SK-N-MC (cell line): ENCODE data around the gene LRATD1.
"Not testable (repeated sequence)": the region's sequence is repeated elsewhere in the genome, so short reads cannot be mapped to it uniquely, and the experiment has no call there.

ENCODE experiments used
- DNase-seq: peaks from one replicate; pipeline ENCODE4 v3.0.0-alpha.2; 2011; ENCODE audit warnings: low read depth, low spot score
- H3K27ac ChIP-seq: fragments of 200-600 bp; sonication (generic); 2 replicates; pipeline ENCODE4 v1.5.1; 2016; ENCODE audit warnings: mixed run types
- H3K36me3 ChIP-seq: fragments of 200-600 bp; sonication (generic); 2 replicates; pipeline ENCODE4 v1.6.1; 2017; ENCODE audit warnings: antibody characterized with exemption, low read length, mixed read lengths; ENCODE audit not compliant: insufficient read depth
- H3K4me3 ChIP-seq: fragments of 200-600 bp; sonication (generic); 2 replicates; pipeline ENCODE4 v1.5.1; 2016
- H3K9ac ChIP-seq: fragments of 200-600 bp; sonication (generic); 2 replicates; pipeline ENCODE4 v1.8.0; 2017; ENCODE audit warnings: mixed run types, mixed read lengths; ENCODE audit not compliant: insufficient read length
- H3K9me3 ChIP-seq: fragments of 200-600 bp; sonication (generic); 2 replicates; pipeline ENCODE4 v1.6.1; 2017; ENCODE audit warnings: low read depth, mild to moderate bottlenecking, antibody characterized with exemption, low read length, moderate library complexity, mixed read lengths
- EZH2 ChIP-seq: fragments of 200-600 bp; sonication (generic); IDR thresholded peaks from one replicate; pipeline ENCODE4 v1.6.1; 2017; ENCODE audit warnings: antibody characterized with exemption
- FOXP2 ChIP-seq: optimal IDR thresholded peaks from 2 replicates; pipeline ENCODE3; 2011; ENCODE audit warnings: mild to moderate bottlenecking, moderate library complexity; ENCODE audit not compliant: insufficient read depth; ENCODE audit errors: extremely low read length, control extremely low read depth
- POLR2AphosphoS5 ChIP-seq: IDR thresholded peaks from 2 replicates; pipeline ENCODE4 v1.6.1; 2012; ENCODE audit warnings: mild to moderate bottlenecking, low read depth, low read length, borderline replicate concordance

Gene LRATD1

DNA sequence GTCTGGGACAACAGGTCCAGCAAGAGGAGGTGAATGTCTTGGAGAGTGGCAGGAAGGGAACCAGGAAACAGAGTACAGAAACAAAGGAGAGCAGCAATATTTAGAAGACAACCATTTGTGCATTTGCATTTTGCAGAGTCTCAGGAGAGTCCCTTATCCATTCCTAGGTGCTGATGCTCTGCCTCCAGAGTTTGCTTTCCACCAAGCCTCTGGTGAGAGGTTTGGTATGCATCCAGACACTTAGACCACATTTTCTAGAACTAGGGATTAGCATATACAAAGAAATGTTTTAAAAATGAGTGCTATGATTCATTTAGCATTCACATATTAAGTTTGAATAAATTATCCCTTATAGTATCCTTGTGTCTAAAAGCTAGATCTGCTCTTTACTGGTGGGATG lies 18.5 kb upstream of the LRATD1 start:
- no peak for DNase-seq
- Histone ChIP-seq H3K36me3 (no peaks in the 10 kb centered on the region), H3K27ac (no peak overlapping the region), H3K9me3 (no peaks in the 10 kb centered on the region), H3K9ac (no peak overlapping the region), H3K4me3 (no peak overlapping the region)
- TF ChIP-seq EZH2 (no peak), POLR2AphosphoS5 (no peak), FOXP2 (no peak)

DNA sequence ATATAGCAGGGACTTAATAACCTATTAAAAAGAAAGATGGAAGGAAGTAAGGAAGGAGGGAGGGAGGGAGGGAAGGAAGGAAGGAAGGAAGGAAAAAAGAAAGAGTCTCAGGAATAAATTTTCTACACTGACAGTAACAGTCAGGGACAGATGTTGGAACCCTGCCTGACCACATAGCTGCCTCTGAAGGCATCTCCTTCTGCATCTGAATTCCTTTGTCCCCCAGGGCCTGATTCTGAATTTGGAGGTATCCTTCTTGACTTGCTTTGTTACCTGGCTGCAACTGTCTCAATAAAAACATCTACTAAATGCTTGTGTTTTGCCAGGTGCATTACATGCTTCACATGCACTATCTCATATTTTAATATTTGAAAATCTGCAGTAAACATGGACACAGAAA lies 17.4 kb upstream of the LRATD1 start:
- no peaks in the 10 kb centered on the region for H3K9me3 ChIP-seq
- no peak overlapping the region for H3K9ac ChIP-seq
- H3K36me3 ChIP-seq: no peaks in the 10 kb centered on the region
- no peak for DNase-seq
- no peak overlapping the region for H3K27ac ChIP-seq
- TF ChIP-seq EZH2 (no peak), FOXP2 (no peak), POLR2AphosphoS5 (no peak)
- no peak overlapping the region for H3K4me3 ChIP-seq

GRCh38 chr2:14615760-14616159 lies 16.8 kb upstream of the LRATD1 start:
- H3K36me3 ChIP-seq: no peaks in the 10 kb centered on the region
- no peak for DNase-seq
- no peak for TF ChIP-seq POLR2AphosphoS5
- TF ChIP-seq EZH2: no peak
- TF ChIP-seq FOXP2: no peak
- H3K9ac ChIP-seq: no peak overlapping the region
- no peaks in the 10 kb centered on the region for H3K9me3 ChIP-seq
- no peak overlapping the region for H3K27ac ChIP-seq
- no peak overlapping the region for H3K4me3 ChIP-seq

- H3K27ac ChIP-seq: no peak overlapping the region
- no peak overlapping the region for H3K9ac ChIP-seq
- no peak overlapping the region for H3K4me3 ChIP-seq
- TF ChIP-seq EZH2 (no peak), POLR2AphosphoS5 (no peak), FOXP2 (no peak)
- DNase-seq: no peak
- no peaks in the 10 kb centered on the region for H3K36me3 ChIP-seq
- no peaks in the 10 kb centered on the region for H3K9me3 ChIP-seq
These were observed 16.2 kb upstream of the LRATD1 start for GRCh38 chr2:14616342-14616741.

DNA sequence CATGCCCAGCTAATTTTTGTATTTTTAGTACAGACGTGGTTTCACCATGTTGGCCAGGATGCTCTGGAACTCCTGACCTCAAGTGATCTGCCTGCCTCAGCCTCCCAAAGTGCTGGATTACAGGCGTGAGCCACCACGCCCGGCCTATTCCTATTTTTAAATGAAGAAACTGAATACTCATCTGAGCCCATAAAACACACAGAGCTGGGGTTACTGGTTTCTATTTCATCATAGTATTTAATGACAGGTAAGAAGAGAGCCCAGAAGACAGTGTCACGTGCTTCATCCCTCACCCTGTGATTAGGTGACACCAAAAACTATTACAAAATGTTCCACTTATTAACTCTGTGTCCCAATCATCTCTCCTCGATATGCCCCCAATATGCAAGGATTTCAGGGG lies 15.6 kb upstream of the LRATD1 start:
- Histone ChIP-seq H3K9ac (no peak overlapping the region), H3K27ac (no peak overlapping the region), H3K4me3 (no peak overlapping the region), H3K9me3 (no peaks in the 10 kb centered on the region), H3K36me3 (no peaks in the 10 kb centered on the region)
- DNase-seq: no peak
- TF ChIP-seq POLR2AphosphoS5 (no peak), EZH2 (no peak), FOXP2 (no peak)

GRCh38 chr2:14619441-14619840 lies 13.1 kb upstream of the LRATD1 start:
- Histone ChIP-seq H3K4me3 (no peak overlapping the region), H3K36me3 (no peaks in the 10 kb centered on the region), H3K9me3 (no peaks in the 10 kb centered on the region), H3K9ac (no peak overlapping the region), H3K27ac (no peak overlapping the region)
- no peak for TF ChIP-seq POLR2AphosphoS5
- no peak for TF ChIP-seq FOXP2
- TF ChIP-seq EZH2: no peak
- DNase-seq: no peak

- DNase-seq: no peak
- Histone ChIP-seq H3K9me3 (no peaks in the 10 kb centered on the region), H3K4me3 (no peak overlapping the region), H3K27ac (no peak overlapping the region), H3K9ac (no peak overlapping the region), H3K36me3 (no peaks in the 10 kb centered on the region)
- TF ChIP-seq EZH2 (no peak), POLR2AphosphoS5 (no peak), FOXP2 (no peak)
These were observed 11.4 kb upstream of the LRATD1 start for GRCh38 chr2:14621114-14621513.

GRCh38 chr2:14621906-14622549 lies 10.5 kb upstream of the LRATD1 start:
- Histone ChIP-seq H3K9ac (no peak overlapping the region), H3K27ac (no peak overlapping the region), H3K9me3 (no peaks in the 10 kb centered on the region), H3K36me3 (no peaks in the 10 kb centered on the region), H3K4me3 (no peak overlapping the region)
- TF ChIP-seq POLR2AphosphoS5: no peak
- TF ChIP-seq EZH2: no peak
- TF ChIP-seq FOXP2: no peak
- no peak for DNase-seq

GRCh38 chr2:14622550-14622939 lies 10.0 kb upstream of the LRATD1 start:
- DNase-seq, H3K9ac ChIP-seq, H3K4me3 ChIP-seq, H3K9me3 ChIP-seq, H3K27ac ChIP-seq, H3K36me3 ChIP-seq: not testable (repeated sequence)

GRCh38 chr2:14623237-14623636 lies 9.3 kb upstream of the LRATD1 start:
- Histone ChIP-seq H3K27ac (no peak overlapping the region), H3K9me3 (no peaks in the 10 kb centered on the region), H3K9ac (no peak overlapping the region), H3K4me3 (no peak overlapping the region), H3K36me3 (no peaks in the 10 kb centered on the region)
- TF ChIP-seq FOXP2 (no peak), POLR2AphosphoS5 (no peak), EZH2 (no peak)
- no peak for DNase-seq
